Natural killer cell treated with Interleukin-12 subunit alpha and Interleukin-12 subunit beta and Interleukin-15 and Interleukin-18, amount 100 ng/mL, for 72 hours (primary cell): ENCODE measurements around the gene PRR15L. TPM values are rescaled to one million over a fixed set of nuclear protein-coding genes. Genes with fewer than 3 reads are reported as not detected.
"Not testable (repeated sequence)": the region's sequence is repeated elsewhere in the genome, so short reads cannot be mapped to it uniquely, and the experiment has no call there.

Experiments used
- ATAC-seq, 2 donors: fragments of 150-1000 bp; cut with Tn5 transposase in 1 of 2; sonication (Bioruptor Pico), chemical (Tn5 transposase) in 1 of 2; 2 replicates each; pipeline ENCODE4 v1.10.0; 2021
- DNase-seq: peaks from one replicate; pipeline ENCODE4 v3.0.0; 2022; ENCODE audit warnings: low spot score
- H3K27ac Mint-ChIP-seq, 2 donors: 1 replicate in 1 of 2; 2 replicates in 1 of 2; pipeline ENCODE4 v1.8.0; 2022; ENCODE audit warnings: mixed read lengths in 2 of 2, mild to moderate bottlenecking in 1 of 2, moderate library complexity in 1 of 2
- H3K27me3 Mint-ChIP-seq, 2 donors: 1 replicate in 1 of 2; 2 replicates in 1 of 2; pipeline ENCODE4 v1.8.0; 2022; ENCODE audit warnings: mixed read lengths in 2 of 2
- H3K36me3 Mint-ChIP-seq: one replicate; pipeline ENCODE4 v1.8.0; 2022; ENCODE audit warnings: mixed read lengths
- H3K4me1 Mint-ChIP-seq, 2 donors: 1 replicate in 1 of 2; 2 replicates in 1 of 2; pipeline ENCODE4 v1.8.0; 2022; ENCODE audit warnings: low read depth in 2 of 2, mixed read lengths in 2 of 2, mild to moderate bottlenecking in 1 of 2
- H3K4me3 Mint-ChIP-seq: one replicate; pipeline ENCODE4 v1.8.0; 2022; ENCODE audit warnings: mixed read lengths
- H3K9me3 Mint-ChIP-seq: 2 replicates; pipeline ENCODE4 v1.8.0; 2022; ENCODE audit warnings: mixed read lengths
- total RNA-seq, 2 donors: library from RNA; stranded (reverse); gene quantifications; one replicate each; pipeline ENCODE4 v1.2.3, GENCODE V29; 2022

Gene PRR15L
- total RNA-seq = not detected

GRCh38 chr17:47957591-47958490, at the start of gene PRR15L:
Gene PRR15L, minus strand, starts transcription at chr17:47957883. Its CDS starts 4,649 bp downstream, at chr17:47953234.
- no peak for DNase-seq
- no peaks in the 10 kb centered on the region for H3K4me1 Mint-ChIP-seq
- no peaks in the 10 kb centered on the region for H3K36me3 Mint-ChIP-seq
- H3K27me3 Mint-ChIP-seq = no peaks in the 10 kb centered on the region
- no peaks in the 10 kb centered on the region for H3K9me3 Mint-ChIP-seq
- no peak within 1 kb of the TSS for H3K4me3 Mint-ChIP-seq
- ATAC-seq = no peak
- H3K27ac Mint-ChIP-seq = no peak within 1 kb of the TSS

GRCh38 chr17:48006936-48007709, 49.4 kb upstream of the PRR15L start:
- peaks cover 4 to 20% of the 10 kb centered on the region in 2 donors for H3K4me1 Mint-ChIP-seq

GRCh38 chr17:48004983-48005382, 47.3 kb upstream of the PRR15L start:
- Mint-ChIP-seq H3K27me3 (peaks cover 27 to 32% of the 10 kb centered on the region in 2 donors), H3K4me3 (no peak overlapping the region)

More at GRCh38 chr17:48006936-48007709, 49.4 kb upstream of the PRR15L start:
- Mint-ChIP-seq H3K4me3 (no peak overlapping the region), H3K27ac (no peak overlapping the region), H3K27me3 (peaks cover 37 to 47% of the 10 kb centered on the region in 2 donors), H3K9me3 (no peaks in the 10 kb centered on the region), H3K36me3 (no peaks in the 10 kb centered on the region)
- no peak for ATAC-seq
- DNase-seq = no peak

GRCh38 chr17:48003417-48004151, 45.9 kb upstream of the PRR15L start:
- no peaks in the 10 kb centered on the region for H3K36me3 Mint-ChIP-seq
- H3K4me1 Mint-ChIP-seq = peaks cover 0 to 14% of the 10 kb centered on the region in 2 donors
- H3K27me3 Mint-ChIP-seq = peaks cover 23% of the 10 kb centered on the region in 2 donors
- H3K9me3 Mint-ChIP-seq = no peaks in the 10 kb centered on the region
- no peak overlapping the region for H3K27ac Mint-ChIP-seq
- no peak overlapping the region for H3K4me3 Mint-ChIP-seq
- ATAC-seq (no peak), DNase-seq (no peak)

More at GRCh38 chr17:48004983-48005382, 47.3 kb upstream of the PRR15L start:
- Mint-ChIP-seq H3K27ac (no peak overlapping the region), H3K9me3 (no peaks in the 10 kb centered on the region), H3K4me1 (peaks cover 0 to 14% of the 10 kb centered on the region in 2 donors), H3K36me3 (no peaks in the 10 kb centered on the region)
- ATAC-seq = peak in 1 of 2 donors; percentile 33
- DNase-seq = no peak

- no peaks in the 10 kb centered on the region for H3K36me3 Mint-ChIP-seq
- ATAC-seq (no peak), DNase-seq (no peak)
- H3K4me1 Mint-ChIP-seq = peaks cover 0 to 14% of the 10 kb centered on the region in 2 donors
- H3K27me3 Mint-ChIP-seq = peaks cover 19 to 20% of the 10 kb centered on the region in 2 donors
- no peak overlapping the region for H3K4me3 Mint-ChIP-seq
- H3K9me3 Mint-ChIP-seq = no peaks in the 10 kb centered on the region
- peak overlapping the region in 1 of 2 donors; percentile 9 for H3K27ac Mint-ChIP-seq
Observed at GRCh38 chr17:48002916-48003416, 45.3 kb upstream of the PRR15L start.

- Mint-ChIP-seq H3K9me3 (no peaks in the 10 kb centered on the region), H3K4me3 (no peak overlapping the region), H3K36me3 (no peaks in the 10 kb centered on the region), H3K27ac (peak overlapping the region in 1 of 2 donors; percentile 9), H3K4me1 (peaks cover 0 to 14% of the 10 kb centered on the region in 2 donors), H3K27me3 (peaks cover 16 to 20% of the 10 kb centered on the region in 2 donors)
- ATAC-seq (peak in 1 of 2 donors; percentile 61), DNase-seq (no peak)
Observed at GRCh38 chr17:48002266-48002915, 44.7 kb upstream of the PRR15L start.

GRCh38 chr17:48001657-48002056, 44.0 kb upstream of the PRR15L start:
- Mint-ChIP-seq H3K4me1 (peaks cover 0 to 14% of the 10 kb centered on the region in 2 donors), H3K27me3 (peaks cover 9 to 14% of the 10 kb centered on the region in 2 donors)
- H3K9me3 Mint-ChIP-seq, H3K36me3 Mint-ChIP-seq, H3K27ac Mint-ChIP-seq, H3K4me3 Mint-ChIP-seq, ATAC-seq, DNase-seq: not testable (repeated sequence)

- H3K36me3 Mint-ChIP-seq = no peaks in the 10 kb centered on the region
- no peaks in the 10 kb centered on the region for H3K9me3 Mint-ChIP-seq
- ATAC-seq (no peak), DNase-seq (no peak)
- H3K27ac Mint-ChIP-seq = no peak overlapping the region
- H3K27me3 Mint-ChIP-seq = peaks cover 9 to 14% of the 10 kb centered on the region in 2 donors
- no peak overlapping the region for H3K4me3 Mint-ChIP-seq
- H3K4me1 Mint-ChIP-seq = peaks cover 0 to 14% of the 10 kb centered on the region in 2 donors
Observed at GRCh38 chr17:48001197-48001596, 43.5 kb upstream of the PRR15L start.

- no peak overlapping the region for H3K4me3 Mint-ChIP-seq
- no peaks in the 10 kb centered on the region for H3K9me3 Mint-ChIP-seq
- H3K4me1 Mint-ChIP-seq = peaks cover 0 to 14% of the 10 kb centered on the region in 2 donors
- no peak overlapping the region for H3K27ac Mint-ChIP-seq
- no peaks in the 10 kb centered on the region for H3K36me3 Mint-ChIP-seq
- peaks cover 9 to 14% of the 10 kb centered on the region in 2 donors for H3K27me3 Mint-ChIP-seq
- DNase-seq (no peak), ATAC-seq (no peak)
Observed at GRCh38 chr17:47999582-47999981, 41.9 kb upstream of the PRR15L start.

GRCh38 chr17:47998044-47998443, 40.4 kb upstream of the PRR15L start:
- no peak overlapping the region for H3K4me3 Mint-ChIP-seq
- no peak for DNase-seq
- no peak overlapping the region for H3K27ac Mint-ChIP-seq
- no peaks in the 10 kb centered on the region for H3K9me3 Mint-ChIP-seq
- H3K27me3 Mint-ChIP-seq = peaks cover 0 to 7% of the 10 kb centered on the region in 2 donors
- peaks cover 0 to 6% of the 10 kb centered on the region in 2 donors for H3K4me1 Mint-ChIP-seq
- no peak for ATAC-seq
- no peaks in the 10 kb centered on the region for H3K36me3 Mint-ChIP-seq

GRCh38 chr17:47997586-47997985, 39.9 kb upstream of the PRR15L start:
- no peak overlapping the region for H3K4me3 Mint-ChIP-seq
- H3K27me3 Mint-ChIP-seq = peaks cover 0 to 4% of the 10 kb centered on the region in 2 donors
- no peak overlapping the region for H3K27ac Mint-ChIP-seq
- ATAC-seq = no peak
- peaks cover 0 to 2% of the 10 kb centered on the region in 2 donors for H3K4me1 Mint-ChIP-seq
- DNase-seq = no peak
- no peaks in the 10 kb centered on the region for H3K9me3 Mint-ChIP-seq
- no peaks in the 10 kb centered on the region for H3K36me3 Mint-ChIP-seq

GRCh38 chr17:47996201-47996600, 38.5 kb upstream of the PRR15L start:
- Mint-ChIP-seq H3K4me1 (no peaks in the 10 kb centered on the region), H3K27me3 (peaks cover 0 to 2% of the 10 kb centered on the region in 2 donors), H3K9me3 (no peaks in the 10 kb centered on the region), H3K4me3 (no peak overlapping the region), H3K27ac (no peak overlapping the region), H3K36me3 (no peaks in the 10 kb centered on the region)
- no peak for ATAC-seq
- DNase-seq = no peak
